ENCODE results near the gene LAG3.

DNA sequence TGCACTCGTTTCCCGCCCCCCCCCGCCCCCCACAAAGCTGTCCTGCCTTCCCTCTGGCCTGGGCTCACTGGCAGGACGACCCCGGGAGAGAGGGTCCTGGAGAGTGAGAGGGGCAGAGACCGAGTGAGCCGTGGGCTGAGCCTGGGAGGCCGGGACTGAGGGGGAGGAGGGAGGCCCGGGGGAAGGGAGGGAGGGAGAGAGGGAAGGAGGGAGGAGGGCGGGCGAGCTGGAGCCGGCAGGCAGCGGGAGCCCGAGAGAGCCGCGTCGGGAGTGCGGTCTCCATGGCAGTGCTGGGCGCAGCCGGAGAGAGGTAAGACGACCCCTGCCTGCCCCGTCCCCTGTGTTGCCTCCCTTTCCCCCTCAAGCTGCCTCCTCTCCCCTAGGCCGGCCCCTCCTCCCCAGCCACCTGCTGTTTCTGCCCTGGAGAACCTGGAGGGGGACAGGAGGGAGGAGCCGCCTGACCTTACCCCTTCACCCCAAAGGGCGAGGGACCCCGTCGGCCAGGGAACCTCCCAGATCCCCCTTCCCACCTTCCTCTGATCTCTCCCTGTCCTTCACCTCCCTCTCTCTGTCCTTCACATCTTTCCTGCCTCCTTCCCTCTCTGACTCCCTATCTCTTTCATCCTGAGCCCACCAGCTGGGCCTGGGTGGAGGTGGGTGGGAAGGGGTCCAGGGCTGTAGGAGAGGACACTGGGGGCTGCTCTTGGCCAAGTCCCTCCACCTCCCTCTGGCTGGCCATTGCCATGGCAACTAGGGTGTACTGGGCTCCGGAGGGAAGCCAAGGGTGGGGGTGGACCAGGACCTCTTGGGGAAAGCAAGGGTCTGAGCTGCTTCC, 49.5 kb downstream of the LAG3 start, which contains the start of gene GPR162:
- TF ChIP-seq CTCF (conservative IDR thresholded peaks at IDR 0.05; ENCODE audit: low read depth in 2 of 2), result no peak
- TF ChIP-seq ETS1 (IDR thresholded peaks at IDR 0.05), result no peak
- TF ChIP-seq, protein P1, sequence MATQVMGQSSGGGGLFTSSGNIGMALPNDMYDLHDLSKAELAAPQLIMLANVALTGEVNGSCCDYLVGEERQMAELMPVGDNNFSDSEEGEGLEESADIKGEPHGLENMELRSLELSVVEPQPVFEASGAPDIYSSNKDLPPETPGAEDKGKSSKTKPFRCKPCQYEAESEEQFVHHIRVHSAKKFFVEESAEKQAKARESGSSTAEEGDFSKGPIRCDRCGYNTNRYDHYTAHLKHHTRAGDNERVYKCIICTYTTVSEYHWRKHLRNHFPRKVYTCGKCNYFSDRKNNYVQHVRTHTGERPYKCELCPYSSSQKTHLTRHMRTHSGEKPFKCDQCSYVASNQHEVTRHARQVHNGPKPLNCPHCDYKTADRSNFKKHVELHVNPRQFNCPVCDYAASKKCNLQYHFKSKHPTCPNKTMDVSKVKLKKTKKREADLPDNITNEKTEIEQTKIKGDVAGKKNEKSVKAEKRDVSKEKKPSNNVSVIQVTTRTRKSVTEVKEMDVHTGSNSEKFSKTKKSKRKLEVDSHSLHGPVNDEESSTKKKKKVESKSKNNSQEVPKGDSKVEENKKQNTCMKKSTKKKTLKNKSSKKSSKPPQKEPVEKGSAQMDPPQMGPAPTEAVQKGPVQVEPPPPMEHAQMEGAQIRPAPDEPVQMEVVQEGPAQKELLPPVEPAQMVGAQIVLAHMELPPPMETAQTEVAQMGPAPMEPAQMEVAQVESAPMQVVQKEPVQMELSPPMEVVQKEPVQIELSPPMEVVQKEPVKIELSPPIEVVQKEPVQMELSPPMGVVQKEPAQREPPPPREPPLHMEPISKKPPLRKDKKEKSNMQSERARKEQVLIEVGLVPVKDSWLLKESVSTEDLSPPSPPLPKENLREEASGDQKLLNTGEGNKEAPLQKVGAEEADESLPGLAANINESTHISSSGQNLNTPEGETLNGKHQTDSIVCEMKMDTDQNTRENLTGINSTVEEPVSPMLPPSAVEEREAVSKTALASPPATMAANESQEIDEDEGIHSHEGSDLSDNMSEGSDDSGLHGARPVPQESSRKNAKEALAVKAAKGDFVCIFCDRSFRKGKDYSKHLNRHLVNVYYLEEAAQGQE (IDR thresholded peaks at IDR 0.05; ENCODE audit: unreplicated experiment), result no peak
- TF ChIP-seq EZH2phosphoT487 (IDR thresholded peaks at IDR 0.05; ENCODE audit: unreplicated experiment), result no peak
- TF ChIP-seq, protein P2, sequence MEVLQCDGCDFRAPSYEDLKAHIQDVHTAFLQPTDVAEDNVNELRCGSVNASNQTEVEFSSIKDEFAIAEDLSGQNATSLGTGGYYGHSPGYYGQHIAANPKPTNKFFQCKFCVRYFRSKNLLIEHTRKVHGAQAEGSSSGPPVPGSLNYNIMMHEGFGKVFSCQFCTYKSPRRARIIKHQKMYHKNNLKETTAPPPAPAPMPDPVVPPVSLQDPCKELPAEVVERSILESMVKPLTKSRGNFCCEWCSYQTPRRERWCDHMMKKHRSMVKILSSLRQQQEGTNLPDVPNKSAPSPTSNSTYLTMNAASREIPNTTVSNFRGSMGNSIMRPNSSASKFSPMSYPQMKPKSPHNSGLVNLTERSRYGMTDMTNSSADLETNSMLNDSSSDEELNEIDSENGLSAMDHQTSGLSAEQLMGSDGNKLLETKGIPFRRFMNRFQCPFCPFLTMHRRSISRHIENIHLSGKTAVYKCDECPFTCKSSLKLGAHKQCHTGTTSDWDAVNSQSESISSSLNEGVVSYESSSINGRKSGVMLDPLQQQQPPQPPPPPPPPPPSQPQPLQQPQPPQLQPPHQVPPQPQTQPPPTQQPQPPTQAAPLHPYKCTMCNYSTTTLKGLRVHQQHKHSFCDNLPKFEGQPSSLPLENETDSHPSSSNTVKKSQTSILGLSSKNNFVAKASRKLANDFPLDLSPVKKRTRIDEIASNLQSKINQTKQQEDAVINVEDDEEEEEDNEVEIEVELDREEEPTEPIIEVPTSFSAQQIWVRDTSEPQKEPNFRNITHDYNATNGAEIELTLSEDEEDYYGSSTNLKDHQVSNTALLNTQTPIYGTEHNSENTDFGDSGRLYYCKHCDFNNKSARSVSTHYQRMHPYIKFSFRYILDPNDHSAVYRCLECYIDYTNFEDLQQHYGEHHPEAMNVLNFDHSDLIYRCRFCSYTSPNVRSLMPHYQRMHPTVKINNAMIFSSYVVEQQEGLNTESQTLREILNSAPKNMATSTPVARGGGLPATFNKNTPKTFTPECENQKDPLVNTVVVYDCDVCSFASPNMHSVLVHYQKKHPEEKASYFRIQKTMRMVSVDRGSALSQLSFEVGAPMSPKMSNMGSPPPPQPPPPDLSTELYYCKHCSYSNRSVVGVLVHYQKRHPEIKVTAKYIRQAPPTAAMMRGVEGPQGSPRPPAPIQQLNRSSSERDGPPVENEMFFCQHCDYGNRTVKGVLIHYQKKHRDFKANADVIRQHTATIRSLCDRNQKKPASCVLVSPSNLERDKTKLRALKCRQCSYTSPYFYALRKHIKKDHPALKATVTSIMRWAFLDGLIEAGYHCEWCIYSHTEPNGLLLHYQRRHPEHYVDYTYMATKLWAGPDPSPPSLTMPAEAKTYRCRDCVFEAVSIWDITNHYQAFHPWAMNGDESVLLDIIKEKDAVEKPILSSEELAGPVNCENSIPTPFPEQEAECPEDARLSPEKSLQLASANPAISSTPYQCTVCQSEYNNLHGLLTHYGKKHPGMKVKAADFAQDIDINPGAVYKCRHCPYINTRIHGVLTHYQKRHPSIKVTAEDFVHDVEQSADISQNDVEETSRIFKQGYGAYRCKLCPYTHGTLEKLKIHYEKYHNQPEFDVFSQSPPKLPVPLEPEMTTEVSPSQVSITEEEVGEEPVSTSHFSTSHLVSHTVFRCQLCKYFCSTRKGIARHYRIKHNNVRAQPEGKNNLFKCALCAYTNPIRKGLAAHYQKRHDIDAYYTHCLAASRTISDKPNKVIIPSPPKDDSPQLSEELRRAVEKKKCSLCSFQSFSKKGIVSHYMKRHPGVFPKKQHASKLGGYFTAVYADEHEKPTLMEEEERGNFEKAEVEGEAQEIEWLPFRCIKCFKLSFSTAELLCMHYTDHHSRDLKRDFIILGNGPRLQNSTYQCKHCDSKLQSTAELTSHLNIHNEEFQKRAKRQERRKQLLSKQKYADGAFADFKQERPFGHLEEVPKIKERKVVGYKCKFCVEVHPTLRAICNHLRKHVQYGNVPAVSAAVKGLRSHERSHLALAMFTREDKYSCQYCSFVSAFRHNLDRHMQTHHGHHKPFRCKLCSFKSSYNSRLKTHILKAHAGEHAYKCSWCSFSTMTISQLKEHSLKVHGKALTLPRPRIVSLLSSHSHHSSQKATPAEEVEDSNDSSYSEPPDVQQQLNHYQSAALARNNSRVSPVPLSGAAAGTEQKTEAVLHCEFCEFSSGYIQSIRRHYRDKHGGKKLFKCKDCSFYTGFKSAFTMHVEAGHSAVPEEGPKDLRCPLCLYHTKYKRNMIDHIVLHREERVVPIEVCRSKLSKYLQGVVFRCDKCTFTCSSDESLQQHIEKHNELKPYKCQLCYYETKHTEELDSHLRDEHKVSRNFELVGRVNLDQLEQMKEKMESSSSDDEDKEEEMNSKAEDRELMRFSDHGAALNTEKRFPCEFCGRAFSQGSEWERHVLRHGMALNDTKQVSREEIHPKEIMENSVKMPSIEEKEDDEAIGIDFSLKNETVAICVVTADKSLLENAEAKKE (CRISPR knock-in tag; IDR thresholded peaks at IDR 0.05), result no peak
- TF ChIP-seq JUNB (IDR thresholded peaks at IDR 0.05; ENCODE audit: unreplicated experiment), result no peak
- no peak for TF ChIP-seq ZNF114 (CRISPR knock-in tag; IDR thresholded peaks at IDR 0.05)
